SH-SY5Y (cell line): Measurements from ENCODE around the gene POPDC3.

Experiments
- GATA2 ChIP-seq: IDR thresholded peaks from 2 replicates; pipeline ENCODE4 v1.6.1; 2011; ENCODE audit warnings: mild to moderate bottlenecking, low read depth, low read length
- GATA3 ChIP-seq: IDR thresholded peaks from 2 replicates; pipeline ENCODE4 v1.6.1; 2011; ENCODE audit warnings: low read depth, mild to moderate bottlenecking, low read length, moderate library complexity

POPDC3 gene

DNA sequence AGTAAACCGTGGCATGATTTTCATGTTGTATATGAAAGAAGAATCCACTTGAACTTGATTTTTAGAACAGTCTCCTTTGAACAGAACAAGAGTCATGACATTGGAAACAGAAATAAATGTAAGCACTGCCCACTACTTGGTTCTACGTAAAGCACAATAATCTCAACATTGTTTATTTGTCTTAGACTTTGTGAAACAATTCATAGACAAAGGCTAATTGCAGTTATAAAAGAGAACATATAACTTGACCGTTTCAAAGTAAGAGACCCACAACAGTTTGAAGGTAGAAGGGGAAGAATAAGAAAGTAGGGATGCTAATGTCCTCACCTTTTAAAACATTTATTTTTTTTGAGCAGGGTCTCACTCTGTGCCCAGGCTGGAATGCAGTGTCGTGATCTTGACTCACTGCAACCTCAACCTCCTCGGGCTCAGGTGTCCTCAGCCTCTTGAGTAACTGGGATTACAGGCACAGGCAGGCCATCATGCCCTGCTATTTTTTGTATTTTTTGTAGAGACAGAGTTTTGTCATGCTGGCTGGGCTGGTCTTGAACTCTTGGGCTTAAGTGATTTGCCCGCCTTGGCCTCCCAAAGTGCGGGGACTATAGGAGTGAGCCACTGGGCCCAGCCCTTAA, 71.1 kb downstream of the POPDC3 start:
- TF ChIP-seq GATA2: no peak
- TF ChIP-seq GATA3: no peak
